ENCODE measurements around the gene YOD1.

Gene YOD1

GRCh38 chr1:207033302-207033701, 17.7 kb downstream of the YOD1 start:
- Histone ChIP-seq H4K20me1 (ENCODE audit: control insufficient read depth, insufficient read depth, low read depth, low read length) (no peaks in the 10 kb centered on the region), H3K79me2 (ENCODE audit: control insufficient read depth, low read length) (no peaks in the 10 kb centered on the region), H3K4me2 (ENCODE audit: low read length) (no peak overlapping the region), H3K4me3 (ENCODE audit: low read length) (no peak overlapping the region), H3F3A (ENCODE audit: control insufficient read depth, insufficient read depth) (no peaks in the 10 kb centered on the region), H3K27ac (ENCODE audit: low read depth, low read length) (no peak overlapping the region), H3K36me3 (ENCODE audit: control insufficient read depth, low read length) (no peaks in the 10 kb centered on the region), H3K27me3 (ENCODE audit: control insufficient read depth, low read length) (peaks cover 62% of the 10 kb centered on the region), H3K9me3 (ENCODE audit: control insufficient read depth, insufficient read depth, low read length) (no peaks in the 10 kb centered on the region), H3K9me2 (replicated peaks; ENCODE audit: control insufficient read depth, low read length) (no peaks in the 10 kb centered on the region), H3K4me1 (ENCODE audit: control insufficient read depth, low read length) (no peaks in the 10 kb centered on the region)
- TF ChIP-seq, protein P1, sequence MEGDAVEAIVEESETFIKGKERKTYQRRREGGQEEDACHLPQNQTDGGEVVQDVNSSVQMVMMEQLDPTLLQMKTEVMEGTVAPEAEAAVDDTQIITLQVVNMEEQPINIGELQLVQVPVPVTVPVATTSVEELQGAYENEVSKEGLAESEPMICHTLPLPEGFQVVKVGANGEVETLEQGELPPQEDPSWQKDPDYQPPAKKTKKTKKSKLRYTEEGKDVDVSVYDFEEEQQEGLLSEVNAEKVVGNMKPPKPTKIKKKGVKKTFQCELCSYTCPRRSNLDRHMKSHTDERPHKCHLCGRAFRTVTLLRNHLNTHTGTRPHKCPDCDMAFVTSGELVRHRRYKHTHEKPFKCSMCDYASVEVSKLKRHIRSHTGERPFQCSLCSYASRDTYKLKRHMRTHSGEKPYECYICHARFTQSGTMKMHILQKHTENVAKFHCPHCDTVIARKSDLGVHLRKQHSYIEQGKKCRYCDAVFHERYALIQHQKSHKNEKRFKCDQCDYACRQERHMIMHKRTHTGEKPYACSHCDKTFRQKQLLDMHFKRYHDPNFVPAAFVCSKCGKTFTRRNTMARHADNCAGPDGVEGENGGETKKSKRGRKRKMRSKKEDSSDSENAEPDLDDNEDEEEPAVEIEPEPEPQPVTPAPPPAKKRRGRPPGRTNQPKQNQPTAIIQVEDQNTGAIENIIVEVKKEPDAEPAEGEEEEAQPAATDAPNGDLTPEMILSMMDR (IDR thresholded peaks at IDR 0.05; ENCODE audit: low read depth, low read length, poor library complexity, severe bottlenecking), result no peak
- TF ChIP-seq EZH2phosphoT487 (IDR thresholded peaks at IDR 0.05; ENCODE audit: borderline replicate concordance, low read length), result no peak

DNA sequence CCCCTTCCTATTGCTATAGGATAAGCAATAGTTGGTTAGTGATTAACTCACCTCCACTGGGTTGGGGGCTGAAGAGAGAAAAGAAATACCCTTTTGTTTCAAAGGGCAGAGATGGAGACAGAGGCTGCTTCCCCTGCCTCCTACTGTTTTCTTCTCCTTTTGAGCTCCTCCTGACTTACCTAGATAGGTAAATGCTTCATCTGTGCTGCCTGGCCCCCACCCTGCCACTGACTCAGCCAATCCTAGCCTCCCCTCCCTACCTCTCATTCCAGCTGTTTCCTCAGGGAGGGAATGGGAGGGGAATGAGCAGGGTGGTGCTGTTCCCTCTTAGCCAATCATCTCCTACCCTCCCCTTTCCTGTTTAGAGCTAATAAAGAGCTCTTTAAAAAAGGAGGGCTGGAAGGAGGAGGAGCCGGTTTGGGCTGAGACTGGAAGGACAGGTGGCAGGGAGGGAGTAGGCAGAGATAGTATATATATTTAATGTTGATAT, 18.4 kb downstream of the YOD1 start, which contains the start of gene C1orf116:
Gene C1orf116, minus strand, starts transcription at position 229 of the 490 bp plus-strand sequence. CDS start 5,158 bp downstream, outside the sequence.
- H3K4me3 ChIP-seq (ENCODE audit: low read length), result no peak within 1 kb of the TSS
- no peaks in the 10 kb centered on the region for H3K9me3 ChIP-seq (ENCODE audit: control insufficient read depth, insufficient read depth, low read length)
- H3K4me1 ChIP-seq (ENCODE audit: control insufficient read depth, low read length), result no peaks in the 10 kb centered on the region
- peaks cover 60% of the 10 kb centered on the region for H3K27me3 ChIP-seq (ENCODE audit: control insufficient read depth, low read length)
- no peaks in the 10 kb centered on the region for H3K36me3 ChIP-seq (ENCODE audit: control insufficient read depth, low read length)
- no peaks in the 10 kb centered on the region for H3F3A ChIP-seq (ENCODE audit: control insufficient read depth, insufficient read depth)
- H4K20me1 ChIP-seq (ENCODE audit: control insufficient read depth, insufficient read depth, low read depth, low read length), result no peaks in the 10 kb centered on the region
- H3K4me2 ChIP-seq (ENCODE audit: low read length), result no peak within 1 kb of the TSS
- TF ChIP-seq, protein P1 (IDR thresholded peaks at IDR 0.05; ENCODE audit: low read depth, low read length, poor library complexity, severe bottlenecking), result no peak
- TF ChIP-seq EZH2phosphoT487 (IDR thresholded peaks at IDR 0.05; ENCODE audit: borderline replicate concordance, low read length), result no peak
- H3K9me2 ChIP-seq (replicated peaks; ENCODE audit: control insufficient read depth, low read length), result no peaks in the 10 kb centered on the region
- H3K27ac ChIP-seq (ENCODE audit: low read depth, low read length), result no peak within 1 kb of the TSS
- H3K79me2 ChIP-seq (ENCODE audit: control insufficient read depth, low read length), result no peaks in the 10 kb centered on the region

GRCh38 chr1:207031632-207032264, 19.3 kb downstream of the YOD1 start:
- Histone ChIP-seq H3K4me3 (ENCODE audit: low read length) (no peak overlapping the region), H3K4me2 (ENCODE audit: low read length) (no peak overlapping the region)

More at GRCh38 chr1:207031632-207032264, 19.3 kb downstream of the YOD1 start:
- Histone ChIP-seq H3K9me2 (replicated peaks; ENCODE audit: control insufficient read depth, low read length) (no peaks in the 10 kb centered on the region), H3K36me3 (ENCODE audit: control insufficient read depth, low read length) (no peaks in the 10 kb centered on the region), H3K27ac (ENCODE audit: low read depth, low read length) (no peak overlapping the region), H3K9me3 (ENCODE audit: control insufficient read depth, insufficient read depth, low read length) (no peaks in the 10 kb centered on the region), H3K79me2 (ENCODE audit: control insufficient read depth, low read length) (no peaks in the 10 kb centered on the region), H4K20me1 (ENCODE audit: control insufficient read depth, insufficient read depth, low read depth, low read length) (no peaks in the 10 kb centered on the region), H3F3A (ENCODE audit: control insufficient read depth, insufficient read depth) (no peaks in the 10 kb centered on the region), H3K4me1 (ENCODE audit: control insufficient read depth, low read length) (no peaks in the 10 kb centered on the region), H3K27me3 (ENCODE audit: control insufficient read depth, low read length) (peaks cover 52% of the 10 kb centered on the region)
- TF ChIP-seq, protein P1 (IDR thresholded peaks at IDR 0.05; ENCODE audit: low read depth, low read length, poor library complexity, severe bottlenecking), result no peak
- TF ChIP-seq EZH2phosphoT487 (IDR thresholded peaks at IDR 0.05; ENCODE audit: borderline replicate concordance, low read length), result no peak

Data from DOHH2 (cell line).